ENCODE measurements around the gene MMAB. TPM values are rescaled to one million over a fixed set of nuclear protein-coding genes. Genes with fewer than 3 reads are reported as not detected.

The MMAB gene
- total and polyA plus RNA-seq, 4 experiments from 2014 or later, result 16.0 to 30.2 (median 17.0) TPM

DNA sequence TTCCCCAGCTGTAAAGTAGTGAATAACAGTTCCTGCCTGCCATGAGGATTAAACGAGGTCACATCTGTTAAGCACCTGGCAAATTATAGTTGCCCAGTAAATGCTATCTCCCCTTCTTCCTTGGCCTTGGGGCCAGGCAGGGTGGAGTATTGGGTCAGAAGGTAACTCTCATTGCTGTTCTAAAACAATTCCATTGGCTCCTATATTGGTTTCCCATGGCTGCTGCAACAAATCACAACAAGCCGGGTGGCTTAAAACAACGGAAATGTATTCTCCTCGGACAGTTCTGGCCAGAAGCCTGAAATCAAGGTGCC, 31.9 kb downstream of the MMAB start:
- Histone ChIP-seq H3K9me3 (ENCODE audit: control insufficient read depth in 1 of 2, low read length in 2 of 2) (no peaks in the 10 kb centered on the region), H3K27me3 (ENCODE audit: insufficient read depth, low read length) (no peaks in the 10 kb centered on the region), H3K27ac (ENCODE audit: low read depth, low read length) (no peak overlapping the region), H3K4me3 (ENCODE audit: low read length in 2 of 2) (no peak overlapping the region), H3K4me1 (ENCODE audit: insufficient read depth, low read length) (peaks cover 9% of the 10 kb centered on the region), H3K36me3 (ENCODE audit: insufficient read depth, low read length) (no peaks in the 10 kb centered on the region)
- ChIA-PET POLR2A (ENCODE audit: partially characterized antibody) (no interaction called here), CTCF (ENCODE audit: partially characterized antibody) (no interaction called here)
- Mint-ChIP-seq H3K9me3 (no peaks in the 10 kb centered on the region), H3K27ac (no peak overlapping the region), H3K27me3 (peaks cover 0 to 3% of the 10 kb centered on the region in 2 donors), H3K4me3 (no peak overlapping the region), H3K36me3 (peaks cover 2 to 4% of the 10 kb centered on the region in 2 donors), H3K4me1 (peaks cover 7 to 10% (median 10%) of the 10 kb centered on the region in 4 donors)
- intact Hi-C loops (cut with micrococcal nuclease), result no loop called here
- no peak for DNase-seq

DNA sequence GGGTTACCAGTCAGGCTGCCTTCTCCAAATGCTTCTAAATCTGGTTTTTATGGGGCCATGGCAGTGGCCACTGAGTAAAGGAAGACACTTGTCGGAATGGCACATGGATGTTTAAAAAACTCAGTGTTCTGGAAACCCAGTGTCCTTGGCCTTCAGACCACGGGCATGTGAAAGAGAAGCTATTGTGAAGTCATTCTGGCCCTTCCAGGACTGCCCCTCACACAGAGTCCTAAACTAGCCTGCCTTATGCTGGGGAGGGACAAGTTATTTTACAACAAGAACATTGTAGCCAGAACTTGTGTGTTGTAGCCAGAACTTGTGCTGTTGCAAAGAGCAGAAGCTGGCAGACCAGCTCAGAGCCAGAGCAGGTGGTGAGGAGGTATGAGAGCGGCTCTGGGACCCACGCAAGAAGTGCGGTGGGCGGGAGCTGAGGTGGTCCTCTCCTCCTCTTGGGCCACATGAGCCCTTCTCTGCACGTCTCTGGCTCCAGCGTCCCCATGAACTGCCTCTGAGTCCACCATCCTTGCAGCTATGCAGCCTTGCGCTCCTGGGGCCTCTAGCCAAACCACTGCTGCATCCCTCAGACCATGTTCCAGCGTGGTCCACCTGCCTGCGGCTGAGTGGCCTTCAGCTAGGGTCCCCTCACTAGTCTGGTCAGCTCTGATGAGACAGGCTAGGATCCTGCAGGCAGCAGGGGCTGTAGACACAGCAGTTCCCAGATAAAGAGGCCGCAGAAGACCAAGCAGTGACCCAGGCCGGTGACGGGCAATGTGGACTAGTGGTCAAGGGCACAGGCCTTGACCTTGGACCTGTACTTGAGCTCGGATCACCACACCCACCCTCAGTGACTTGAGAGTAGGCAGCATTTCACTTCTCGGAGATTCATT, 32.5 kb downstream of the MMAB start:
- no peak overlapping the region for H3K4me3 ChIP-seq (ENCODE audit: low read length in 2 of 2)
- Mint-ChIP-seq H3K4me1 (peaks cover 7 to 10% (median 10%) of the 10 kb centered on the region in 4 donors), H3K4me3 (no peak overlapping the region), H3K36me3 (peaks cover 4% of the 10 kb centered on the region in 2 donors), H3K27ac (no peak overlapping the region), H3K9me3 (no peaks in the 10 kb centered on the region), H3K27me3 (peaks cover 0 to 3% of the 10 kb centered on the region in 2 donors)
- H3K4me1 ChIP-seq (ENCODE audit: insufficient read depth, low read length), result peaks cover 9% of the 10 kb centered on the region
- no peaks in the 10 kb centered on the region for H3K9me3 ChIP-seq (ENCODE audit: control insufficient read depth in 1 of 2, low read length in 2 of 2)
- no peak overlapping the region for H3K27ac ChIP-seq (ENCODE audit: low read depth, low read length)
- H3K36me3 ChIP-seq (ENCODE audit: insufficient read depth, low read length), result no peaks in the 10 kb centered on the region
- intact Hi-C loops (cut with micrococcal nuclease), result no loop called here
- POLR2A ChIA-PET (ENCODE audit: partially characterized antibody), result no interaction called here
- no peaks in the 10 kb centered on the region for H3K27me3 ChIP-seq (ENCODE audit: insufficient read depth, low read length)
- no peak for DNase-seq
- CTCF ChIA-PET (ENCODE audit: partially characterized antibody), result no interaction called here

DNA sequence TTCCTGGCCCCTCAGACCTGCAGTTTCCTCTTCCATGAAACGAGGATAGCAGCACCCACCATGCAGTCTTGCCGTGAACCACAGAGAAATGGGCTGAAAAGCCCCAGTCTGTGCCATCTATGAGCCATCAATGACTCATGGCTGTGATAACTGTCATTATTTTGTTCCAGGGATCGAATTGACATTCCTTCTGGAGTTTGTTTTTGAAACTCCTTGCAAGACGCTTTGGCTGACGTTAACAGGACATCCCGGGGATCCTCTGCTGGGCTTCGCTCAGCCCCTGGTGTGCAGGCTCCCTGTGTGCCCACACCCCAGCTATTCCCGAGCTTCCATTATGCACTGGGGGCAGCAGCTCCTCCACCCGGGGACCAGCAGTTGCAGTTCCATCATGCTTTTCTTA, 33.8 kb downstream of the MMAB start:
- Mint-ChIP-seq H3K9me3 (no peaks in the 10 kb centered on the region), H3K27me3 (peaks cover 0 to 3% of the 10 kb centered on the region in 2 donors), H3K27ac (no peak overlapping the region), H3K4me3 (no peak overlapping the region), H3K36me3 (peaks cover 4 to 13% of the 10 kb centered on the region in 2 donors), H3K4me1 (peaks cover 0 to 4% (median 1%) of the 10 kb centered on the region in 4 donors)
- ChIA-PET POLR2A (ENCODE audit: partially characterized antibody) (no interaction called here), CTCF (ENCODE audit: partially characterized antibody) (no interaction called here)
- no peak for DNase-seq
- no peak overlapping the region for H3K27ac ChIP-seq (ENCODE audit: low read depth, low read length)
- no peak overlapping the region for H3K4me3 ChIP-seq (ENCODE audit: low read length in 2 of 2)
- no peaks in the 10 kb centered on the region for H3K36me3 ChIP-seq (ENCODE audit: insufficient read depth, low read length)
- no peaks in the 10 kb centered on the region for H3K27me3 ChIP-seq (ENCODE audit: insufficient read depth, low read length)
- intact Hi-C loops (cut with micrococcal nuclease), result no loop called here
- H3K4me1 ChIP-seq (ENCODE audit: insufficient read depth, low read length), result peaks cover under 1% of the 10 kb centered on the region
- no peaks in the 10 kb centered on the region for H3K9me3 ChIP-seq (ENCODE audit: control insufficient read depth in 1 of 2, low read length in 2 of 2)

DNA sequence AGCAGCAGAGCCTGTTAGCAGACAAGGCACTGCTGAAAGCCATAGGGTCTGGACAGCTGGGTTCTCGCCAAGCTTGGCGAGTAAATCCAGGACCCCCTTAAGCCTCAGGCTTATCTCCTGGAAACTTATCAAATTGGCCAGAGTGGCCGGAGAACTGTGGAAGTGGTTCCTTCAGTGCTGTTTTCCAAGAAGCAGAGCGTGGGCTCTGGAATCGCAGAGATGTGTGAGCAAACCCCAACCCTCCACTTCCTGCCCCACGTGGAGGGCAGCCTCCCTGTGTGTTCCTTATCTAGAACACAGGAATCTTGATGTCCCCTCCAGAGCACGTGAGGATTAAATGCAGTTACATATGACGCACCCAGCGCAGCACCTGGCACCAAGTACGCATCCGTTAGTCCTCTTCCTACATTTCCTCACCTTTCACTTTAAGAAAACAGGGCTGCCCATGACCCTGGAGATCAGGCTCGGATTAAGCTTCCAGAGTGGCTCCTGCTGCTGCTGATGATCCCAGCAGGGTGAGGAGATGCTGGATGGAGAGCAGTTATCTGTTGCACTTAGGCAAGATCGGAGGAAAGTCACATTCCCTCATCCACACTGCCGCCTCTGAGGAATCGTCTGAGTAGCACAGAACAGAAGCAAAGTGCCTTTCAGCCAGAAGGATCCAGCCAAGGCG, 35.0 kb downstream of the MMAB start:
- CTCF ChIA-PET (ENCODE audit: partially characterized antibody), result no interaction called here
- Mint-ChIP-seq H3K27ac (no peak overlapping the region), H3K4me3 (no peak overlapping the region), H3K4me1 (no peaks in the 10 kb centered on the region), H3K9me3 (no peaks in the 10 kb centered on the region), H3K27me3 (no peaks in the 10 kb centered on the region), H3K36me3 (peaks cover 4 to 16% of the 10 kb centered on the region in 2 donors)
- Histone ChIP-seq H3K27ac (ENCODE audit: low read depth, low read length) (no peak overlapping the region), H3K36me3 (ENCODE audit: insufficient read depth, low read length) (no peaks in the 10 kb centered on the region), H3K4me3 (ENCODE audit: low read length in 2 of 2) (no peak overlapping the region), H3K9me3 (ENCODE audit: control insufficient read depth in 1 of 2, low read length in 2 of 2) (no peaks in the 10 kb centered on the region), H3K4me1 (ENCODE audit: insufficient read depth, low read length) (no peaks in the 10 kb centered on the region), H3K27me3 (ENCODE audit: insufficient read depth, low read length) (no peaks in the 10 kb centered on the region)
- intact Hi-C loops (cut with micrococcal nuclease), result no loop called here
- no peak for DNase-seq
- POLR2A ChIA-PET (ENCODE audit: partially characterized antibody), result no interaction called here

DNA sequence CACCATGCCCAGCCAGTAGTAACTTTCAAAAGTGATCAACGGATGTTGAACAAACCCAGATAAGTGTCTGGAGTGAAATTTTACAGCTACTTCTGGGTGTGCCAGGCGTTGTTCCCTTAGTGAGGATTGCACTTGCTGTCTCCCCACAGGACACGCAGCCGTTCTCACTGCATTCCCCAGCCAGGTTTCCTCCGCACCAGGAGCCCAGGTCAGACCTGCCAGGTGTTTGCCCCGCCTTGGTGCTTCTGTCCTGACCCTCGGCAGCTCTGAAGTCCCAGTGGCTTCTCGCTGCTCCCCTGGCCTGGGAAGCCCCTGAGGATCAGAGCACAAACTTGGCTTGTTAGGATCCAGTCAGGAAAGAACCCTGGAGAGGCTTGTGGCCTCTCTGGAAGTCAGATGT, 36.2 kb downstream of the MMAB start:
- intact Hi-C loops (cut with micrococcal nuclease), result no loop called here
- Mint-ChIP-seq H3K36me3 (peaks cover 11 to 23% of the 10 kb centered on the region in 2 donors), H3K4me3 (no peak overlapping the region)

DNA sequence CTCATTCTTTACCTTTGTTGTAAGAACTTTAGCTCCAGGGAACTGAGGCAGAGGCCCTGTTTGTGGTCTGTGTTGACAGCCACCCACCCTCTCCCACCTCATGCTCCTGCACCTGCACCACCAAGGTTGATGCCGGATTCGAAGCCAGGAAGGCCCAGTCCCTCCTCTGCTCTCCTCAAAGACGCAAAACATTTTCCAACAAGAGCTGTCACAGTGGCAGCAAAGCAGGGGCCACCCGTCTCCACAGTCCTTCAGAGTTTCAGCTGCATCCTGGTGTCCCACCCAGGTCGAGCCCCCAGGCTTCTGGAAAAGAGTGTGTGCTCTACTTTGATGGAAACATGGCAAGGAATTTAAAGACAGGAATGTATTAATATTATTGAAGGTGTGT, 37.4 kb downstream of the MMAB start:
- H3K27me3 ChIP-seq (ENCODE audit: insufficient read depth, low read length), result no peaks in the 10 kb centered on the region
- H3K4me3 ChIP-seq (ENCODE audit: low read length in 2 of 2), result no peak overlapping the region
- peaks cover 5% of the 10 kb centered on the region for H3K36me3 ChIP-seq (ENCODE audit: insufficient read depth, low read length)
- peaks cover 20 to 33% of the 10 kb centered on the region in 2 donors for H3K36me3 Mint-ChIP-seq
- CTCF ChIA-PET (ENCODE audit: partially characterized antibody), result no interaction called here
- no peak overlapping the region for H3K27ac ChIP-seq (ENCODE audit: low read depth, low read length)
- intact Hi-C loops (cut with micrococcal nuclease), result no loop called here
- POLR2A ChIA-PET (ENCODE audit: partially characterized antibody), result no interaction called here
- no peak overlapping the region for H3K27ac Mint-ChIP-seq
- H3K4me1 Mint-ChIP-seq, result no peaks in the 10 kb centered on the region
- no peaks in the 10 kb centered on the region for H3K9me3 Mint-ChIP-seq
- H3K27me3 Mint-ChIP-seq, result no peaks in the 10 kb centered on the region
- DNase-seq, result no peak
- no peaks in the 10 kb centered on the region for H3K4me1 ChIP-seq (ENCODE audit: insufficient read depth, low read length)
- no peak overlapping the region for H3K4me3 Mint-ChIP-seq
- H3K9me3 ChIP-seq (ENCODE audit: control insufficient read depth in 1 of 2, low read length in 2 of 2), result no peaks in the 10 kb centered on the region

More for the DNA sequence above, 36.2 kb downstream of the MMAB start:
- Mint-ChIP-seq H3K9me3 (no peaks in the 10 kb centered on the region), H3K4me1 (no peaks in the 10 kb centered on the region), H3K27ac (no peak overlapping the region), H3K27me3 (no peaks in the 10 kb centered on the region)
- no peak overlapping the region for H3K4me3 ChIP-seq (ENCODE audit: low read length in 2 of 2)
- ChIA-PET POLR2A (ENCODE audit: partially characterized antibody) (no interaction called here), CTCF (ENCODE audit: partially characterized antibody) (no interaction called here)
- DNase-seq, result no peak
- H3K27ac ChIP-seq (ENCODE audit: low read depth, low read length), result no peak overlapping the region
- H3K27me3 ChIP-seq (ENCODE audit: insufficient read depth, low read length), result no peaks in the 10 kb centered on the region
- no peaks in the 10 kb centered on the region for H3K9me3 ChIP-seq (ENCODE audit: control insufficient read depth in 1 of 2, low read length in 2 of 2)
- peaks cover 2% of the 10 kb centered on the region for H3K36me3 ChIP-seq (ENCODE audit: insufficient read depth, low read length)
- H3K4me1 ChIP-seq (ENCODE audit: insufficient read depth, low read length), result no peaks in the 10 kb centered on the region

DNA sequence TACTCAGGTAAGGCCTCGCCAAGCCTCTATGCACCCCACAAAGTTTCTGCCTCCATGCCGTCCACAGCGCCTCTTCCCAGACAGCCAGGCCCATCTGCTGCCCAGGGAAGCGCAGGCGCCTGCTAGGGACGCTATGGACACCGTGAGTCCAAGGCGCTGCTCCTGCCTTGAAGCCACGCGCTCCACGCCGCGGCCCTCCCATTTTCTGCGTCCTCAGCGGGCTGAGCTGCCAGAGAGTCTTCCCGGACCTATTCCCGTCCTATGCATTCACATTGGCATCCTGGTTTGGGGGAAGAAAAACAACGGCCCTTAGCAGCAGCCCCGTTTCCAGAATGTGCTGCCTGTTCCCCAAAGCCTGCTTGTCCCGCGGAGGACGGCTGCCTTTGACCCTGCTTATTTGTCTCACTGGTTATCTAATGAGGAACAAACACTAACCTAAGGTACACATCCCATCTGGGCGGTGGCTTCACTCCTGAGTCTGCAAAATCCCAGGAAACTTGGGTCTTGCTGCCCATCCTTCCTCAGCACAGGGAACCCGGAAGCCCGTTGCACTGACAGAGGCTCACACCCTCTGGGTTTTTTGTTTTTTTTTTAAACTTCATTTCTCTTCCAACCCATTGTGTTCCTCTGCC, 38.0 kb downstream of the MMAB start:
- H3K4me3 ChIP-seq (ENCODE audit: low read length in 2 of 2), result no peak overlapping the region
- no peak overlapping the region for H3K27ac Mint-ChIP-seq
- H3K27ac ChIP-seq (ENCODE audit: low read depth, low read length), result no peak overlapping the region
- no peaks in the 10 kb centered on the region for H3K4me1 ChIP-seq (ENCODE audit: insufficient read depth, low read length)
- no peak overlapping the region for H3K4me3 Mint-ChIP-seq
- DNase-seq, result no peak
- no peaks in the 10 kb centered on the region for H3K4me1 Mint-ChIP-seq
- ChIA-PET POLR2A (ENCODE audit: partially characterized antibody) (no interaction called here), CTCF (ENCODE audit: partially characterized antibody) (no interaction called here)
- H3K27me3 Mint-ChIP-seq, result no peaks in the 10 kb centered on the region
- intact Hi-C loops (cut with micrococcal nuclease), result no loop called here
- H3K9me3 ChIP-seq (ENCODE audit: control insufficient read depth in 1 of 2, low read length in 2 of 2), result no peaks in the 10 kb centered on the region
- H3K9me3 Mint-ChIP-seq, result no peaks in the 10 kb centered on the region
- peaks cover 10% of the 10 kb centered on the region for H3K36me3 ChIP-seq (ENCODE audit: insufficient read depth, low read length)
- peaks cover 25 to 37% of the 10 kb centered on the region in 2 donors for H3K36me3 Mint-ChIP-seq
- H3K27me3 ChIP-seq (ENCODE audit: insufficient read depth, low read length), result no peaks in the 10 kb centered on the region
